Measurements from ENCODE around the gene TRIP12. TPM values are rescaled to one million over a fixed set of nuclear protein-coding genes. Genes with fewer than 3 reads are reported as not detected.

The TRIP12 gene
- total RNA-seq, 2 donors from 2014 or later, result 182 to 289 TPM

- intact Hi-C loops (cut with DNase I), result no loop called here
- H3K9me3 ChIP-seq, result no peaks in the 10 kb centered on the region
- H3K27ac ChIP-seq, result no peak overlapping the region
- H3K4me1 ChIP-seq (replicated peaks), result no peaks in the 10 kb centered on the region
- no peak for DNase-seq (ENCODE audit: low spot score)
- H3K36me3 ChIP-seq, result no peaks in the 10 kb centered on the region
- no peaks in the 10 kb centered on the region for H3K27me3 ChIP-seq (replicated peaks; ENCODE audit: insufficient read depth)
- TF ChIP-seq POLR2A (IDR thresholded peaks at IDR 0.05) (no peak), POLR2AphosphoS5 (IDR thresholded peaks at IDR 0.05) (no peak)
- TF ChIP-seq, protein P1, sequence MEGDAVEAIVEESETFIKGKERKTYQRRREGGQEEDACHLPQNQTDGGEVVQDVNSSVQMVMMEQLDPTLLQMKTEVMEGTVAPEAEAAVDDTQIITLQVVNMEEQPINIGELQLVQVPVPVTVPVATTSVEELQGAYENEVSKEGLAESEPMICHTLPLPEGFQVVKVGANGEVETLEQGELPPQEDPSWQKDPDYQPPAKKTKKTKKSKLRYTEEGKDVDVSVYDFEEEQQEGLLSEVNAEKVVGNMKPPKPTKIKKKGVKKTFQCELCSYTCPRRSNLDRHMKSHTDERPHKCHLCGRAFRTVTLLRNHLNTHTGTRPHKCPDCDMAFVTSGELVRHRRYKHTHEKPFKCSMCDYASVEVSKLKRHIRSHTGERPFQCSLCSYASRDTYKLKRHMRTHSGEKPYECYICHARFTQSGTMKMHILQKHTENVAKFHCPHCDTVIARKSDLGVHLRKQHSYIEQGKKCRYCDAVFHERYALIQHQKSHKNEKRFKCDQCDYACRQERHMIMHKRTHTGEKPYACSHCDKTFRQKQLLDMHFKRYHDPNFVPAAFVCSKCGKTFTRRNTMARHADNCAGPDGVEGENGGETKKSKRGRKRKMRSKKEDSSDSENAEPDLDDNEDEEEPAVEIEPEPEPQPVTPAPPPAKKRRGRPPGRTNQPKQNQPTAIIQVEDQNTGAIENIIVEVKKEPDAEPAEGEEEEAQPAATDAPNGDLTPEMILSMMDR (IDR thresholded peaks at IDR 0.05), result no peak
- no peak overlapping the region for H3K4me3 ChIP-seq
- WGBS, result 70% methylated on average over 6 of the region's 6 CpGs
Measured at GRCh38 chr2:229733611-229734245, 188.1 kb downstream of the TRIP12 start.

DNA sequence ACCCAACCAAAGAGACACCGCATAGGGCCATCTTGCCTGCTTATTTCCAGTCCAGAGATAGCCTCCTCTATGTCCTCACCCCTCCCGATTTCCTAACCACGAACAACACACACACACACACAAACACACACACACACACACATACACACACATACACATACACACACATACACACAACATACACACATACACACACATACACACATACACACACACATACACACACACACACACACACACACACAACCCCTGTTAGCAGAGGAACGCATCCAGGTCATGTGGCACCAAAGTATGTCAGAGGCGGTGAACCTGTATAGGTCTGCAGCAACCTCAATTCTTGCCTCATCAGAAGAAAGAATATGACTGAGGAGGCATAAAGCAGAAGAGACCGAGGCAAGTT, 188.9 kb downstream of the TRIP12 start:
- no peak for DNase-seq (ENCODE audit: low spot score)
- Histone ChIP-seq H3K27ac (no peak overlapping the region), H3K9me3 (no peaks in the 10 kb centered on the region), H3K4me3 (no peak overlapping the region), H3K4me1 (replicated peaks) (no peaks in the 10 kb centered on the region), H3K27me3 (replicated peaks; ENCODE audit: insufficient read depth) (no peaks in the 10 kb centered on the region), H3K36me3 (no peaks in the 10 kb centered on the region)
- intact Hi-C loops (cut with DNase I), result no loop called here
- TF ChIP-seq, protein P1 (IDR thresholded peaks at IDR 0.05), result no peak
- no peak for TF ChIP-seq POLR2AphosphoS5 (IDR thresholded peaks at IDR 0.05)
- no peak for TF ChIP-seq POLR2A (IDR thresholded peaks at IDR 0.05)
- WGBS, result 89% methylated on average over 6 of the region's 6 CpGs

DNA sequence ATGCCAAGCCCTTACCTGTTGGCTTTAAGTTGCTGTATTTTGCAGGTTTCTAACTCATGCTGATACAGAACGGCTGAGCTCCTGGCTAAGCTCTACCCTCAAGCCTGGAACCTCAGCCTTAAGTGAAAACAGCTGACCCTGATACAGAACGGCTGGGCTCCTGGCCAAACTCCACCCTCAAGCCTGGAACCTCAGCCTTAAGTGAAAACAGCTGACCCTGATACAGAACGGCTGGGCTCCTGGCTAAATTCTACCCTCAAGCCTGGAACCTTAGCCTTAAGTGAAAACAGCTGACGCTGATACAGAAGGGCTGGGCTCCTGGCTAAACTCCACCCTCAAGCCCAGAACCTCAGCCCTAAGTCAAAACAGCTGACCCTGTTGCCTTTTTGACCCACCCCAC, 189.9 kb downstream of the TRIP12 start:
- no peaks in the 10 kb centered on the region for H3K36me3 ChIP-seq
- no peak overlapping the region for H3K27ac ChIP-seq
- TF ChIP-seq POLR2AphosphoS5 (IDR thresholded peaks at IDR 0.05) (no peak), POLR2A (IDR thresholded peaks at IDR 0.05) (no peak)
- TF ChIP-seq, protein P1 (IDR thresholded peaks at IDR 0.05), result no peak
- DNase-seq (ENCODE audit: low spot score), result no peak
- WGBS, result 53% methylated on average over 4 of the region's 4 CpGs
- H3K9me3 ChIP-seq, result no peaks in the 10 kb centered on the region
- H3K4me1 ChIP-seq (replicated peaks), result no peaks in the 10 kb centered on the region
- H3K27me3 ChIP-seq (replicated peaks; ENCODE audit: insufficient read depth), result no peaks in the 10 kb centered on the region
- H3K4me3 ChIP-seq, result no peak overlapping the region
- intact Hi-C loops (cut with DNase I), result no loop called here

DNA sequence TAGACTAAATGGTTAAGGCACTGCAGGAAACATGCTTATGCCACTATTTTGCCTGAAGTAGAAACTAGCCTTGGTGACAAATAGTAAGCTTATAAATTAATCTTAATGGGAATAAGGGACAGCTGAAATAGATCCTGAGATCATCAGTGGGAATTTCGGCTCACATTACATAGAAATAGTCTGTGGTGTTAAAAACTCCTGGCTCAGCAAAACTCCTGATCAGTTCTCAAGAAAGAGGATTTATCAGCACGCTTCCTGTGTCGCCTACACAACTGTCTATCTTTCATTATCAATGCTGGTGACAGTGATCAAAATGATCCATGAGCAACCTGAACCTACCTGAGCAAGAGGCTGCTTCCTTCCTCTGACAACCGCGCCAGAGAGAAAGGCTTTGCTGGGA, 190.4 kb downstream of the TRIP12 start:
- Histone ChIP-seq H3K36me3 (no peaks in the 10 kb centered on the region), H3K27me3 (replicated peaks; ENCODE audit: insufficient read depth) (no peaks in the 10 kb centered on the region), H3K9me3 (no peaks in the 10 kb centered on the region), H3K4me3 (no peak overlapping the region), H3K27ac (no peak overlapping the region), H3K4me1 (replicated peaks) (no peaks in the 10 kb centered on the region)
- intact Hi-C loops (cut with DNase I), result no loop called here
- WGBS, result 88% methylated on average over 5 of the region's 5 CpGs
- no peak for DNase-seq (ENCODE audit: low spot score)
- TF ChIP-seq POLR2A (IDR thresholded peaks at IDR 0.05) (no peak), POLR2AphosphoS5 (IDR thresholded peaks at IDR 0.05) (no peak)
- TF ChIP-seq, protein P1 (IDR thresholded peaks at IDR 0.05), result no peak

DNA sequence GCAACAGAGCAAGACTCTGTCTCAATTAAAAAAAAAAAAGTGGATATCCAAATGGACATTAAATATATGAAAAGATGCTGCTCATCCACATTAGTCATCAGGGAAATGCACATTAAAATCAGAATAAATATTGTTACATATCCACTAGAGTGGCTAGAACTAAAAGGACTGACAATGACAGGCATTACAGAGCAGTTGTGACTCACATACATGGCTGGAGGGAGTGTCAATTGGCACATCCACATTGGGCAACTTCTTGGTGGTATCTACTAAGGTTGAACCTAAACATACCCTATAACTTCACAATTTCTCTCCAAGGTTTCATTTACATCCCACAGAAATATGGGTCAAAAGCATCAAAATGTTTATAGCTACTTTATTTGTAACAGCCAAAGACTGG, 193.4 kb downstream of the TRIP12 start:
- no peaks in the 10 kb centered on the region for H3K36me3 ChIP-seq

More for the DNA sequence above, 193.4 kb downstream of the TRIP12 start:
- H3K27ac ChIP-seq, result no peak overlapping the region
- no peak overlapping the region for H3K4me3 ChIP-seq
- DNase-seq (ENCODE audit: low spot score), result no peak
- intact Hi-C loops (cut with DNase I), result no loop called here
- H3K27me3 ChIP-seq (replicated peaks; ENCODE audit: insufficient read depth), result no peaks in the 10 kb centered on the region
- TF ChIP-seq POLR2A (IDR thresholded peaks at IDR 0.05) (no peak), POLR2AphosphoS5 (IDR thresholded peaks at IDR 0.05) (no peak)
- TF ChIP-seq, protein P1 (IDR thresholded peaks at IDR 0.05), result no peak
- H3K4me1 ChIP-seq (replicated peaks), result no peaks in the 10 kb centered on the region
- H3K9me3 ChIP-seq, result no peaks in the 10 kb centered on the region

Measured in prostate gland (tissue), 2 donors.